Panc1 (cell line): ENCODE data around the gene FBXO3. TPM values are rescaled to one million over a fixed set of nuclear protein-coding genes. Genes with fewer than 3 reads are reported as not detected.

ENCODE experiments used
- ATAC-seq: fragments of 200-7000 bp; cut with Tn5 transposase; 2 replicates; pipeline ENCODE4 v1.9.1; 2020; ENCODE audit warnings: mild to moderate bottlenecking, moderate library complexity
- BruUV-seq: library from RNA; stranded (reverse); fragments of 400-500 nt; replicated peaks from 2 replicates; lab custom pipeline; 2021; lab: Mats Ljungman, UMichigan
- CTCF ChIA-PET: fragments of 300-600 bp; sonication (Branson Sonifier 250); formaldehyde crosslinking; loops from one replicate; lab custom pipeline; 2022; ENCODE audit warnings: antibody characterized with exemption; lab: Charles Lee
- POLR2A ChIA-PET: fragments of 300-600 bp; sonication (Branson Sonifier 250); formaldehyde crosslinking; loops from one replicate; lab custom pipeline; 2022; ENCODE audit warnings: antibody characterized with exemption; lab: Charles Lee
- DNase-seq: peaks from one replicate; pipeline ENCODE4 v3.0.0-alpha.2; 2010; ENCODE audit warnings: low read depth, low spot score
- H3K27ac ChIP-seq: 2 replicates; pipeline ENCODE4 v1.5.1; 2011; ENCODE audit warnings: mild to moderate bottlenecking, low read length, inconsistent platforms
- H3K27me3 ChIP-seq: fragments of 200-500 bp; sonication (Bioruptor generic); 2 replicates; pipeline ENCODE4 v1.6.0; 2014; ENCODE audit warnings: low read length, inconsistent platforms; ENCODE audit not compliant: control insufficient read depth, insufficient read depth
- H3K36me3 ChIP-seq: fragments of 200-500 bp; sonication (Bioruptor generic); 2 replicates; pipeline ENCODE4 v1.5.1; 2014; ENCODE audit warnings: inconsistent platforms, mild to moderate bottlenecking, low read length, moderate library complexity; ENCODE audit not compliant: control insufficient read depth, insufficient read depth
- H3K4me1 ChIP-seq: 2 replicates; pipeline ENCODE4 v1.5.1; 2011; ENCODE audit warnings: inconsistent platforms, mild to moderate bottlenecking, low read length, moderate library complexity; ENCODE audit not compliant: control insufficient read depth, insufficient read depth
- H3K4me3 ChIP-seq, 2 experiments: 2 replicates each; pipeline ENCODE4 v1.5.1; 2011 to 2012; ENCODE audit warnings: low read depth in 2 of 2, low read length in 2 of 2, mild to moderate bottlenecking in 2 of 2, inconsistent platforms in 1 of 2, moderate library complexity in 1 of 2
- H3K9me3 ChIP-seq: fragments of 200-500 bp; sonication (Bioruptor generic); 2 replicates; pipeline ENCODE4 v1.5.1; 2014; ENCODE audit warnings: low read depth, mild to moderate bottlenecking, inconsistent platforms, low read length, moderate library complexity; ENCODE audit not compliant: control insufficient read depth, insufficient read depth
- POLR2AphosphoS5 ChIP-seq: IDR thresholded peaks from 2 replicates; pipeline ENCODE4 v1.6.1; 2012; ENCODE audit warnings: mild to moderate bottlenecking, low read depth, low read length, moderate library complexity
- SIN3A ChIP-seq: IDR thresholded peaks from 2 replicates; pipeline ENCODE4 v1.6.1; 2012; ENCODE audit warnings: low read depth, mild to moderate bottlenecking, low read length, moderate library complexity, borderline replicate concordance; ENCODE audit not compliant: insufficient read depth
- TCF7L2 ChIP-seq: IDR thresholded peaks from 2 replicates; pipeline ENCODE4 v1.6.1; 2011; ENCODE audit warnings: mild to moderate bottlenecking, low read depth, low read length, inconsistent platforms
- in situ Hi-C: cut with HindIII; loops from 2 replicates; pipeline ENCODE4 v1.10.0; 2016; ENCODE audit warnings: low sequenced_read_pairs, low pct_unique_long_range_greater_than_20kb
- intact Hi-C: fragments of 100-400 bp; cut with micrococcal nuclease; formaldehyde crosslinking; loops from one replicate; pipeline ENCODE4 v1.10.0; 2022; ENCODE audit not compliant: unreplicated experiment
- total RNA-seq: library from RNA; stranded (reverse); gene quantifications from one replicate; pipeline ENCODE4 v1.2.1, GENCODE V29; 2021; ENCODE audit not compliant: unreplicated experiment
- TF ChIP-seq, protein P1 (sequence below), 2 experiments: IDR thresholded peaks; 2 replicates each; pipeline ENCODE4 v1.6.1; 2011 to 2012; ENCODE audit warnings: low read depth in 2 of 2, control low read depth in 1 of 2, low read length in 1 of 2, mild to moderate bottlenecking in 1 of 2, moderate library complexity in 1 of 2; ENCODE audit not compliant: insufficient read depth in 1 of 2
- TF ChIP-seq, protein P2 (sequence below): fragments of 450-650 bp; IDR thresholded peaks from 2 replicates; pipeline ENCODE4 v1.5.1; 2017; ENCODE audit warnings: mild to moderate bottlenecking

The FBXO3 gene
- total RNA-seq, 1 experiment from 2014 or later, result 22.3 TPM

DNA sequence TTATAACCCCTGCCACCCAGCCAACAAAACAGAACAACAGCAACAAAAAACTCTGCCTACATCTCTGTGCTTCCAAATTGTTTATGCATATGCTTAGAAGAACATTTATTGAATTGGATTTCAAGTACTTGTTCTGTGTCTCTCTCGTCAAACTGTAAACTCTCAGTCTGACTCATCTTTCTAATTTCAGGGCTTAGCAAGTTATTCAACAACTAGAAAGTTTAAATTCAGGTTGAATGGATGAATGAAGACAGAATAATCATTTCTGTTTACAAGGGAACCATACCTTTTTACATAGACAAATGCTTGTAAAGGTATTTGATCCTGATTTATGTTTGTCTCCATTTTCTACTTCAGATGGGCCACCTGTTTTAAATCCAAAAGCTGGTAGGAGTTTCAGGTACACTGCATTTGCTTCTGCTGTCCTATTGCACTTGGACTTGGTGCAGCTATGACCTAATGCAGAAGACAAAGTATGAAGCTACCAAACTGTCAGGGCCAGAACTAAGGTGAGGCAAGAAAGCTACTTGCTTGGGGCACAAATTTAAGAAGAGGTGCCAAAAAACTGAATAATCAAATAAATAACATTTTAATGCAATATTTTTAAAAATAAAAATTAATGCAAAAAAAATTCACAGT lies 1.6 kb upstream of the FBXO3 start:
- Histone ChIP-seq H3K4me3 (no peak overlapping the region), H3K36me3 (no peaks in the 10 kb centered on the region; the same call in 1 of the 2 replicates), H3K4me1 (peaks cover 13% of the 10 kb centered on the region), H3K27ac (no peak overlapping the region), H3K27me3 (no peaks in the 10 kb centered on the region), H3K9me3 (no peaks in the 10 kb centered on the region)
- no TSS peak for BruUV-seq
- DNase-seq (no peak), ATAC-seq (no peak)
- POLR2A ChIA-PET, result no interaction called here
- TF ChIP-seq, protein P1, sequence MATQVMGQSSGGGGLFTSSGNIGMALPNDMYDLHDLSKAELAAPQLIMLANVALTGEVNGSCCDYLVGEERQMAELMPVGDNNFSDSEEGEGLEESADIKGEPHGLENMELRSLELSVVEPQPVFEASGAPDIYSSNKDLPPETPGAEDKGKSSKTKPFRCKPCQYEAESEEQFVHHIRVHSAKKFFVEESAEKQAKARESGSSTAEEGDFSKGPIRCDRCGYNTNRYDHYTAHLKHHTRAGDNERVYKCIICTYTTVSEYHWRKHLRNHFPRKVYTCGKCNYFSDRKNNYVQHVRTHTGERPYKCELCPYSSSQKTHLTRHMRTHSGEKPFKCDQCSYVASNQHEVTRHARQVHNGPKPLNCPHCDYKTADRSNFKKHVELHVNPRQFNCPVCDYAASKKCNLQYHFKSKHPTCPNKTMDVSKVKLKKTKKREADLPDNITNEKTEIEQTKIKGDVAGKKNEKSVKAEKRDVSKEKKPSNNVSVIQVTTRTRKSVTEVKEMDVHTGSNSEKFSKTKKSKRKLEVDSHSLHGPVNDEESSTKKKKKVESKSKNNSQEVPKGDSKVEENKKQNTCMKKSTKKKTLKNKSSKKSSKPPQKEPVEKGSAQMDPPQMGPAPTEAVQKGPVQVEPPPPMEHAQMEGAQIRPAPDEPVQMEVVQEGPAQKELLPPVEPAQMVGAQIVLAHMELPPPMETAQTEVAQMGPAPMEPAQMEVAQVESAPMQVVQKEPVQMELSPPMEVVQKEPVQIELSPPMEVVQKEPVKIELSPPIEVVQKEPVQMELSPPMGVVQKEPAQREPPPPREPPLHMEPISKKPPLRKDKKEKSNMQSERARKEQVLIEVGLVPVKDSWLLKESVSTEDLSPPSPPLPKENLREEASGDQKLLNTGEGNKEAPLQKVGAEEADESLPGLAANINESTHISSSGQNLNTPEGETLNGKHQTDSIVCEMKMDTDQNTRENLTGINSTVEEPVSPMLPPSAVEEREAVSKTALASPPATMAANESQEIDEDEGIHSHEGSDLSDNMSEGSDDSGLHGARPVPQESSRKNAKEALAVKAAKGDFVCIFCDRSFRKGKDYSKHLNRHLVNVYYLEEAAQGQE (IDR thresholded peaks at IDR 0.05; ENCODE audit: insufficient read depth in 1 of 2, low read depth in 2 of 2, low read length in 1 of 2), result no peak
- TF ChIP-seq POLR2AphosphoS5, result no peak
- TF ChIP-seq SIN3A, result no peak
- TF ChIP-seq, protein P2, sequence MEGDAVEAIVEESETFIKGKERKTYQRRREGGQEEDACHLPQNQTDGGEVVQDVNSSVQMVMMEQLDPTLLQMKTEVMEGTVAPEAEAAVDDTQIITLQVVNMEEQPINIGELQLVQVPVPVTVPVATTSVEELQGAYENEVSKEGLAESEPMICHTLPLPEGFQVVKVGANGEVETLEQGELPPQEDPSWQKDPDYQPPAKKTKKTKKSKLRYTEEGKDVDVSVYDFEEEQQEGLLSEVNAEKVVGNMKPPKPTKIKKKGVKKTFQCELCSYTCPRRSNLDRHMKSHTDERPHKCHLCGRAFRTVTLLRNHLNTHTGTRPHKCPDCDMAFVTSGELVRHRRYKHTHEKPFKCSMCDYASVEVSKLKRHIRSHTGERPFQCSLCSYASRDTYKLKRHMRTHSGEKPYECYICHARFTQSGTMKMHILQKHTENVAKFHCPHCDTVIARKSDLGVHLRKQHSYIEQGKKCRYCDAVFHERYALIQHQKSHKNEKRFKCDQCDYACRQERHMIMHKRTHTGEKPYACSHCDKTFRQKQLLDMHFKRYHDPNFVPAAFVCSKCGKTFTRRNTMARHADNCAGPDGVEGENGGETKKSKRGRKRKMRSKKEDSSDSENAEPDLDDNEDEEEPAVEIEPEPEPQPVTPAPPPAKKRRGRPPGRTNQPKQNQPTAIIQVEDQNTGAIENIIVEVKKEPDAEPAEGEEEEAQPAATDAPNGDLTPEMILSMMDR, result no peak
- TF ChIP-seq TCF7L2, result no peak
- in situ Hi-C loops, result no loop called here
- CTCF ChIA-PET, result interaction anchor here (0.6 kb wide), 1 partner anchor 202 kb away, joined by 3 read pairs; no protein-coding TSS in a partner anchor
- intact Hi-C loops, result no loop called here

DNA sequence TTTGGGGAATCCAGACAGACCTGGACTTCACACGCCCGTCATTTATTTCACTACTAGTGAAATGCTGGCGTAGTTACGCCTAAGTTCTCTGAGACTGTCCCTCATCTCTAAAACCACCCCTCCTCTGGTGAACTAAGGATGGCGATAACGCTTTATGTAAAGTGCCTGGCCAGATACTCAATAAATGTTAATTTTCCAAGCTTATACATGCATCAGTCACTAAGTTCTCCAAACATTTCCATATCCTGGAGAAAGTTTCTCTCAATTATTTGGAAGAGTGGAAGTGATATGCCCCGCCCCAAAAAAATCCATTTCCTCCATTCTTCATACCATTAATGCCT lies 1.1 kb upstream of the FBXO3 start:
- Histone ChIP-seq H3K27ac (no peak overlapping the region), H3K4me3 (no peak overlapping the region), H3K9me3 (no peaks in the 10 kb centered on the region), H3K4me1 (peaks cover 13% of the 10 kb centered on the region), H3K36me3 (no peaks in the 10 kb centered on the region; the same call in 1 of the 2 replicates), H3K27me3 (no peaks in the 10 kb centered on the region)
- in situ Hi-C loops, result no loop called here
- ChIA-PET CTCF (interaction anchor here (0.6 kb wide), 1 partner anchor 202 kb away, joined by 3 read pairs; no protein-coding TSS in a partner anchor), POLR2A (no interaction called here)
- no TSS peak for BruUV-seq
- TF ChIP-seq, protein P2, result no peak
- intact Hi-C loops, result no loop called here
- no peak for DNase-seq
- no peak for ATAC-seq
